HG03196 (cell line): ENCODE data around the gene TNXB.

Experiments used
- ATAC-seq: cut with Tn5 transposase; IDR thresholded peaks from one replicate; pipeline ENCODE4 v1.9.1; 2021; ENCODE audit not compliant: unreplicated experiment

Gene TNXB, protein sequence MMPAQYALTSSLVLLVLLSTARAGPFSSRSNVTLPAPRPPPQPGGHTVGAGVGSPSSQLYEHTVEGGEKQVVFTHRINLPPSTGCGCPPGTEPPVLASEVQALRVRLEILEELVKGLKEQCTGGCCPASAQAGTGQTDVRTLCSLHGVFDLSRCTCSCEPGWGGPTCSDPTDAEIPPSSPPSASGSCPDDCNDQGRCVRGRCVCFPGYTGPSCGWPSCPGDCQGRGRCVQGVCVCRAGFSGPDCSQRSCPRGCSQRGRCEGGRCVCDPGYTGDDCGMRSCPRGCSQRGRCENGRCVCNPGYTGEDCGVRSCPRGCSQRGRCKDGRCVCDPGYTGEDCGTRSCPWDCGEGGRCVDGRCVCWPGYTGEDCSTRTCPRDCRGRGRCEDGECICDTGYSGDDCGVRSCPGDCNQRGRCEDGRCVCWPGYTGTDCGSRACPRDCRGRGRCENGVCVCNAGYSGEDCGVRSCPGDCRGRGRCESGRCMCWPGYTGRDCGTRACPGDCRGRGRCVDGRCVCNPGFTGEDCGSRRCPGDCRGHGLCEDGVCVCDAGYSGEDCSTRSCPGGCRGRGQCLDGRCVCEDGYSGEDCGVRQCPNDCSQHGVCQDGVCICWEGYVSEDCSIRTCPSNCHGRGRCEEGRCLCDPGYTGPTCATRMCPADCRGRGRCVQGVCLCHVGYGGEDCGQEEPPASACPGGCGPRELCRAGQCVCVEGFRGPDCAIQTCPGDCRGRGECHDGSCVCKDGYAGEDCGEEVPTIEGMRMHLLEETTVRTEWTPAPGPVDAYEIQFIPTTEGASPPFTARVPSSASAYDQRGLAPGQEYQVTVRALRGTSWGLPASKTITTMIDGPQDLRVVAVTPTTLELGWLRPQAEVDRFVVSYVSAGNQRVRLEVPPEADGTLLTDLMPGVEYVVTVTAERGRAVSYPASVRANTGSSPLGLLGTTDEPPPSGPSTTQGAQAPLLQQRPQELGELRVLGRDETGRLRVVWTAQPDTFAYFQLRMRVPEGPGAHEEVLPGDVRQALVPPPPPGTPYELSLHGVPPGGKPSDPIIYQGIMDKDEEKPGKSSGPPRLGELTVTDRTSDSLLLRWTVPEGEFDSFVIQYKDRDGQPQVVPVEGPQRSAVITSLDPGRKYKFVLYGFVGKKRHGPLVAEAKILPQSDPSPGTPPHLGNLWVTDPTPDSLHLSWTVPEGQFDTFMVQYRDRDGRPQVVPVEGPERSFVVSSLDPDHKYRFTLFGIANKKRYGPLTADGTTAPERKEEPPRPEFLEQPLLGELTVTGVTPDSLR (N-terminal part only)

DNA sequence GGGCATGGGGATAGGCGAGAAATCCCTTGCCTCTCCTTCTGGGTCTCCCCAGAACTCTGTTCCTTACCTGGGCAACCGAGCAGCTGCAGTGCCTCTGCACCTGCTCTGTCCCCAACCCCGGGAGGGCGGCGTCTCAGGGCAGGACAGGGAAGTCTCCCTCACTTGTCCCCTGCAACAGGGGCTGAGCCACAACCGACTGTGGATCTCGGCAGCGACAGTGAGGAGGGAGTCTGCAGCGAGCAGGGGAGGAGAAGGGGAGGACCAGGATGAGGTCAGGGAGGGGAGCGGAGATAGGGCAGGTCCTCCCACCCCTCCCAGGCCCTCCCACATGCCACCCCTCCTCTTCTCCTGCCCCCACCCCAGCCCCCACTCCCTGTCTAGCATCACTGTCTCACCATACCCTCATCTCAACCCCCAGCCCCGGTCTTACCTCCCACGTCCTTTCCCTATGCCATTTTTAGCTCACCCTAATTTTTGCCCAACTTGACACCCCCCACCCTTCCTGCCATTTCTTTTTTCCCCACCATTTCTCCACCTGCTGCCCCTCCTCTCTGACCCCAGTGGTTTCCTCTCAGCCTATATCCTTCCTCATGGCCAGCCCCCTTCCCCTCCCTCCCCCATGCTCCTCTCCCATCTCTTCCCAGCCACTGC, at the start of gene TNXB:
TNXB (minus strand) TSS at position 225 of the 651 bp plus-strand sequence. CDS start 11,140 bp downstream, outside the sequence.
- ATAC-seq, result no peak

DNA sequence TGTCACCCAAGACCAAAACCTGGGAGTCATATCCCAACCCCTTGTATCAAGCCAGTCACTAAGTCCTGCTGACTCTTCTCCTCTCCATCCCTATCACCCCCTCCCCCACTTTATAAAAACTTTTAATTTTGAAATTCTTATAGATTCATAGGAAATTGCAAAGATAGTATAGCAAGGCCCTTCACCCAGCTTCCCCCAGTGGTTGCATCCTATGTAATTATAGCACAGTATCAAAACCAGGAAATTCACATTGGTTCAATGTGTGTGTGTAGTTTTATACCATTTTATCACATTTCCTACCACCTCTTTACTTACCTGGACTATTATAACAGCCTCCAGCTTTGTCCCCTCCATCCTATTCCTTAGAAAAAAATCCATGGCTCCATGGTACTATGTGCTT, 48.9 kb upstream of the TNXB start:
- no peak for ATAC-seq

DNA sequence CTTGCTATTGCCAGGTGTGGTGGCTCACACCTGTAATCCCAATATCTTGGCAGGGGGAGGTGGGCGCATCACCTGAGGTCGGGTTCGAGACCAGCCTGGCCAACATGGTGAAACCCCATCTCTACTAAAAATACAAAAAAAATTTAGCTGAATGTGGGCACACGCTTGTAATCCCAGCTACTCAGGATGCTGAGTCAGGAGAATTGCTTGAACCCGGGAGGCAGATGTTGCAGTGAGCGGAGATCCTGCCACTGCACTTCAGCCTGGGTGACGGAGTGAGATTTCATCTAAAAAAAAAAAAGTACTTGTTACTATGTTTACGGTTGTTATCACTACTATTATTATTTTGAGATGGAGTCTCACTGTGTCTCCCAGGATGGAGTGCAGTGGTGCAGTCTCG, 47.8 kb upstream of the TNXB start:
- ATAC-seq, result no peak

DNA sequence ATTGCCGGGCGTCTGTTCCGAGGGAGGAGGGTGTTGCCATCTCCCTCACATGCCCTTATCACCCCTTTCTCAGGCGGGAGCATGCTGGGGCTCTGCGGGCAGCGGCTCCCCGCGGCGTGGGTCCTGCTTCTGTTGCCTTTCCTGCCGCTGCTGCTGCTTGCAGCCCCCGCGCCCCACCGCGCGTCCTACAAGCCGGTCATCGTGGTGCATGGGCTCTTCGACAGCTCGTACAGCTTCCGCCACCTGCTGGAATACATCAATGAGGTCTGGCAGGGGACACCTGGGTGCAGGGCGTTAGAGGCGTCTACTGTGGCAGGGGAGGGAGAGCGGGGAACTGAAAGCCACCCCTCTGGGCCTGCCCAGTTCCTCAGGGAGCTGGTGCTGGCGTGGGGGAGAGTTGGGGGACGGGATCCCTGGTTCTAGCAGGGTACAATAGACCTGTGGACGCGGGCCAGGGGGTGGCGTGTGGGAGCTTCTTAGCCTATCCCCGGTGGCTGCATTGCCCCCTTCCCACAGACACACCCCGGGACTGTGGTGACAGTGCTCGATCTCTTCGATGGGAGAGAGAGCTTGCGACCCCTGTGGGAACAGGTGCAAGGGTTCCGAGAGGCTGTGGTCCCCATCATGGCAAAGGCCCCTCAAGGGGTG, 45.5 kb upstream of the TNXB start:
- peak; percentile 52 for ATAC-seq

DNA sequence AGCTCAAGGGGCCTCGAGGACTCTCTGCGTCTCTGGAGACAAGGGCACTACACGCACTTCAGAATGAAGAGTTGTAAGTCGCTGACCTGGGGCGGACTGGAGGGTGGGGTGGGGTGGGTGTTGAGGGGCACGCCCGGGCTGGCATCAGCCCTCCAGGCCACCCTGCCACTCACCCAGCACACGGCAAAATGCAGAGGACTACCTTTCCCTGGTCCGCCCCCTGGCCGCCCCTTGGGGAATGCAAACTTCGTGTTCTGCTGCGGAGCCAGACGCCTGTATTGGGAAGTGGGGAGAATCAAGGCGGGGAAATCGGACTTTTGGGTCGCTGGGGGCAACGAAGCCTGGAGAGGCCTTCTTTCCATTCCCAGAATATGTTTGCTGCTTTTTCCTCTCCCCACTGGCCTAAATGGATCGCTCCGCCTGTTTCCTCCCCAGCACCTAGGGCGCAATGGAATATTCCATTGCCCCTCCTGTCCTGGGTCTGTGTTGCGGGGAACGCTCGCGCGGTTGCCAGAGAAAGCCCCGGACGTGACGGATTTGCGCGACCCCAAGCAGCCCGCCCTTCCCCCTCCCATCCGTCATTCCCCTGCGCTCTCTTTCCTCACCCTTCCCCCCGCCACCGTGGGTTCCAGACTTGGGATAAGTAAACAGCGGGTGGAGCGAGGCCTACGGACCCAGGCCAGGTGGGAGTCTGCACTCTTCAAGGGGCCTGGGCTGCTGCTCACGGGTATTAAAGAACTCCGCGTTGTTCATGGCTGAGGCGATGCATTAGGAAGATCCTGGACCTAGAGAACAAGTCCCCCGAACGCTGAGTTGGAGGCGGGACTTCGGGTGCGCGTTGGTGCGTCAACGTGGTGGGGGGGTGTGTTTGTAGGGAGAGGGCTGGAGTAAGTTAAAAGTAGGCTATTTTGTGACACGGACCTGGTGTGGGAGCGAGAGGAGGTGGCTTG, 44.7 kb upstream of the TNXB start, which contains the start of gene PPT2:
PPT2 (plus strand) TSS at position 578 of the 950 bp plus-strand sequence. CDS start 454 bp downstream, outside the sequence.
- ATAC-seq, result no peak

DNA sequence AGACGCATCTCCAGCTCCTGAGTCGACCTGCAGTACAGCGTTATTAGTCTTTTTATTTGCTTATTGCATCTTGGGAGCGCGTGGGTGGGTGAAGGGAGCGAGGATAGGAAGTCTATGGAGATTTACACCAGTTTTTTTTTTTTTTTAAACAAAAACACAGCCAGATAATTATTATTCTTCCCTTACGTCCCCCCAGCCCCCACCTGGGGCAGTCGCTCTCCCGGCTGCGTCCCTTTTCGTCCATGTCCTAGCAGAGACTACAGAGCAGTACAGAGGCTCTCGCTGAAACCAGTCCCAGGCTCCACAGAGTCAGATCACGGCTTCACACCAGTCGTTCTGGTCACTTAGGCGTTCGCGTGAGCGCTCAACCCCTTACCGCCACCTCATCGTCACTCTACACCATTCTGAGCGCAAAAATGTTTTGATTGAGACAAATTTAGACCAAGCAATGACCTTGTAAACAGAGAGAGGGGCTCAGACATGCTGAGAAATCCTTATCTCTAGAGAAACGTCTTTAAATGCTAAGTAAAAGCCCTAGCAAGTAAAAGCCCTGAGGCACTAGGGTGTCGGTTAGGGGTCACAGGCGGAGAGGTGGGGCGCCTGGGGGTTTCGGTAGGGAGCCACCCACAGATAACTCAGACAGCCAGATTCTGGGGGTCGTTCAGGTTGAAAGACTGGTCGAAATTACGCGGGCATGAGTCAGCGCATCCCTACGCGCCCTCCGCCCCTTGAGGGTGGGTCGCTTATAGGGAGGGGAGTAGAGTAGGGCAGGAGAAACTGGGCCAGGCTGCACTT, 43.8 kb upstream of the TNXB start:
- ATAC-seq, result no peak

DNA sequence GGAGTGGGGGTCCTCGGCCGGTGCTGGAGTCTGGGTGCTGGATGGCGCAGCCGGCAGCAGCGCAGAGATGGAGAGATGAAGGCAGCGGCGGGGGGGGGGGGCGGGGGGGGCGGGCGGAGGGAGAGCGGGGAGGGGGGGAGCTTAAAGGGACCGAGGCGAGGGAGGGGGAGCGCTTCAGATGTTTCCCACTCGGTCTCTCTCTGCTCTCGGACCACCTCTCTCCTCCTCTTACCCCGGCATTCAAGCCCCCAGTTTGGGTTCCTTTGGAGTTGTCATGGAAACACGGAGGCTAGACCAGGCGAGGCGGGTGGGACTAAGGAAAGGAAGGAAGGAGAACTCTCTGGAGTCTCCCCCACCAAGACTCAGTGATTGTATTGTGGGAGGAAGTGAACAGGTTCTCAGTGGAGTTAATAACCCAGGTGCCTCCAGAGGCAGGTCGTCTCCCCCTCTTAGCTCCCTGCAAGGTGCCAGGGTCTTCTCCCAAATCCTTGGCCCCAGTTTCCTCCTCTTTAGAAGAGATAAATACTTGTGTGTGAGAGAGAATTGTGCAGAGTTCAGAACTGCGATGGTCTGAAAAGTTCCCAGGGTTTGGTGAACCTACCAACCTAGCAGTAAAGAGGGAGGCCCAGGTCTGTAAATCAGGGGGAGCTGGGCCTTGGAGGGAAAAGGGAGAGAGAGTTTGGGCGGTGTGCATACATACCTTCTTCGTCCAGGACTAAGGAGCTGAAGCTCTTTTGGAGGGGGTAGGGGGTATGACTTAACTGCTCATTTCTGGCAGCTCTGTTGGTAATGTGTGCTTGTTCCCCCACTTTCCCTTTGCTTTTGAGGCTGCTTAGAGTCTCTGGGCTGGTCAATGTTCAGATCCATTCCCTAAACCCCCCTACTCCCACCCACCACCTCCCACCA, 43.0 kb upstream of the TNXB start, which contains the start of gene PRRT1:
PRRT1 (minus strand) TSS at position 77 of the 906 bp plus-strand sequence. CDS start 112 bp downstream, outside the sequence.
- no peak for ATAC-seq

DNA sequence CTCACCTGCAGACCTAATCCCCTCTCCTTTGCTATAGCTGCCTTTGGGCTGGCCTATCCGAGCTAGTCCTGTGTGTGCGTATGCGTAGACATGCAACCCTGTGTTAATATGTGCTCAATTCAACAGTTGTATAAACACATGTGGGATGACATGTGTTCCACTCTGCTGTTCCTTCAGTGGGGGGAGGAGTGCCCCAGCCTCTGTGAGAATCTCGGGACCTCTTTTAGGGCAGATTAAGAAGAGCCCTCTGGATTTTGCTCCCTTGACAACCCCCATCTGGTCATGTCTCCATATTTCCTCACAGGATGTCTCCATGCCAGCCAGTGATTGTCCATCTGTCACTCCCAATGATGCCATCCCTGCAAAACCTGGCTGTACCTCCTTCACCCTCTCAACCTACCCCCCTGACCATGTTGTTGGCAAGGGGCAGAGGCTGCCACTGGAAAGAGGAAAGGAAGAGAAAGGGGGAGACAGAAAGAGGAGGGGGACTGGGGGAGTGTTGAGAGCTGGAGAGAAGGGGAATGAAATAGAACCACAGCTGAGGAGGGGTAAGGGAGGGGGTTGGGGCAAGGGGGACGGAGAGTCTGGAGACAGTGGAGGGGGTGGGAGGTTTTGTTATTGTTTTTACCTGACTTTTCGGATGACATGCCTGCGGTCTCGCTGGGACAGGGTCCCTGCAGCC, 42.2 kb upstream of the TNXB start:
- no peak for ATAC-seq

DNA sequence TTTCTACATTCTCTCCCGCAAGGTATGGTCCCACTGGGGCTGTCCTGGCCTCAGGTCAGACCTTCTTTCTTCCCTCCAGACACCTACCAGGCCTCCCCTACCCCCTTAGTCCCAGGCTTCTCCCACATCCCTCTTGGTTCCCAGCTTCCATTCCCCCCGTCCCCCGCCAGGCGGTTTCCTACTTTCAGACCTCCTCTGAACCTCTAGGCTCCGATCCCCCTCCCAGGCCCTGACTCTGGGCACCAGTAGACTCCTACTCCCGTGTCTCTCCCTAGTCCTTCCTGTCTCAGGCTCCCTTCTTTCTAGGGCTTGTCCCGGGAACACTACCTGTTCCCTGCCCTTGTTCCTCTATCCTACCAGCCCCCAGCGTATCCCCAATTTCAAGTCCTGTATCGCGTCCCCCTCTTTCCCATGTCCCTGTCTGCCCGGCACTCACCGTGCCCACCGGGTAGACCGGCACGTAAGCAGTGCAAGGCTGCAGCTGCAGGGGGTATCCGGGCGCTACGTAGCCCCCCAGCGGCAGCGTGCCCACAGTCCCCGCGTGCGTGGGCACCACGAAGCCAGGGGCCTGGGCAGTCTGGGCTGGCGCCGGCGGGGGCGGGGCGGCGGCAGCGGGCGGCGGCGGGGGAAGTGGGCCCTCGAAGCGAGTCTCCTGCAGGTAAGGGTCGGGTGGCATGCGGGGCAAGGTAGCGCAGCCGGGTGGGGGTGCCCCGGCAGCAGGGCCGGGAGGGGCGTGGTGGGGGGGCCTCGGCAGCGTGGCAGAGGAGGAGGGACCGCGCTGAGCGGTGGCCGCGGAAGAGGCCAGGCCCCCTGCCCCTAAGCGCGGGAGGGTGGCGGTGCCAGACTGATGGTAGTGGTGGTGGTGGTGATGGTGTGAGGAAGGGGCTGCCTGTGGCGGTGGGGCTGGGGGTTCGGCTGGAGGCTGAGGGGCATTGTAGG, 41.1 kb upstream of the TNXB start:
- ATAC-seq, result no peak

DNA sequence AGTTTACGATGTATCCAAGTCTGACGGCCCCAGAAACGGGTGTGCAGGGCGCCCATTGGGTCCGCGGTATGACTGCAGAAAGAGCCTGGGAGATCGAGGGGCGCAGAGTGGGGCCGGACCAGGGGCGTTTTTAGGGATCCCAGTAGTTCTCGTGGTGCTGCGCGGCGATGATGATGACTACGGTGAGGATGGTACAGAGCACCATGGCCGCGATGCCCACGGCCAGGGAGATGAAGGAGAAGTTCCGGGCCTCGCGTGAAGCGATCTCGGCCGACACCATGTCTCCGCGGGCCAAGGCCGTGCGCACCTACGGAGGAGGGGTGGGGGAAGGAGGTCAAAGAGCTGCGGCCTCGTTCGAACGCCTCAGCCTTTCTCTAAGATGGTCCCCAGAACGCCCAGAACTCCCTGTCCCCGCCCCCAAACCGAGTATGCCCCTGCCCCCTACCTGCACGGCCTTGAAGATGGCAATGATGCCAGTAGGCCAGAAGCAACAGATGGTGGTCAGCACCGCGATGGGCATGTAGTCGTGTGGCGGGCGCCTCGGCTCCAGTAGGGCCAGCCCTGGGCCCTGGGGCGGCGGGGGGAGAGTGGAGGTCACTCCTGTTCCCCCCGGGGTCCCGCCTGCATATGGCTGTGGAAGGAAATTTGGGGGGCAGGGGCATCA, 40.1 kb upstream of the TNXB start:
- no peak for ATAC-seq

DNA sequence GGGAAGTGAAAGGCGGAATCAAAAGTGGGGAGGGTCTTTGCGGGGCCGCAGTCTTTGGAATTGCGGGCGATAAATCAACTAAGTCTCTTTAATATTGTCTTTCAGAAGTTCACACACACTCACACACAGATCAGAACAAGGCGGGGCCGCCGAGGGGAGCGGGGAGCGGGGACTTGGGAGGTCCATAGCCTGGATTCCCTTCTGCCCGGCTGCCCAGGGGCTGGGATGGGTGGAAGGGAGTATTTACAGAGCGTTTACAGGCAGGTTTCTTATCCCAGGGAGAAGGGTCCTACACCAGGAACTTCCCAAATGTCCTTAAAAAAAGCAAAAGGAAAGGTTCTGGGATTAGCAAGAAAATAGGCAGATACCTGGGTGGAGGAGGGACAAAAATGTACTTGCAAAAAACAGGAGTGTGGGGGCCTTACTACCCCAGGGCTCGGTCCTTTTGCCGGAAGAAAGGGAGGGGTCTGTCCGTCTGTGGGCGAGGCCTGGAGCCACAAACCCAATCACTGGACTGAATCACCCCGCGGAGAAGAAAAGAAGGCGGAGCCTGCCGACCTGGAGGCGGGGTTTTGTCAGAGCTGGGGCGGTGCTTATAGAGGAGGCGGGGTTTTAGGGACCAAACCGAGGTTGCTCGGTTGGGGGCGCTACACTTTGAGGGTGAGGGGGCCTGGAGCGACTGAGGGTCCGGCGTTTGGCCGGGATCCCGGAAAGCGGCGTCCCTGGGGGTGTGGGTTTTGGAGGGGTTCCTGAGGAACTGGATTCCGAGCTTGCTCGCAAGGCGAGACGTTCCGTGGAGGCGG, 39.4 kb upstream of the TNXB start:
- no peak for ATAC-seq

DNA sequence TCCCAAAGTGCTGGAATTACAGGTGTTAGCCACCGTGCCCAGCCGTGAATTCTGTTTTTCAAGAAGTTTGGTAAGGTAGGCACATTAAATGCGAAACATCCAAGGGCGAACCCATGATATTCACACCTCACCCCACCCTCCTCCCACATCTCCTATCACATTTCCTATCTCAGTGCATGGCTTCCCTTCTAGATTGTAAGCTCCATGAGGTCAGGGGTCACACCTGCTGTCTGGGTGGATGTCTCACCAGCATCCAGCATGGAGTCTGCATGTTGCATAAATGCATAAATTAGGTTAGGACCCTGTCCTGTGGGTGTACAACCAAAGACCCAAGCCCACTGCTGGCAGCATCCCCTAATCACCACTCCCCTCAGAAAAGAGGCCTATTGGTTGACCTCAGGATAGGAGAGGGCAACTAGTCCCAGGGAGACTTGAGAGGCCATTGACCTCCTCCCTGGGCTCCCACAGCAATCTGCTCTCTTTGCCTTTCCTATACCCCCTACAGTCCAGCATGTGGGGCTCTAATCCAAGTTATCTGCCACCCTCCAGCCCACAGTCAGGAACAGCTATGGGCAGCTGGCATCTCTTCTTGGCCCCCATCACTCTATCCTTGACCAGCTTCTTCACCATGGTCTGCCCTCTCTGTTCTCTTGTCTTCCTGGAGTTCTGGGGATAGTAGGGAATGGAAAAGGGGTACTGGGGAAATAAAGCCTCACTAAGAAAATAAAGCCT, 38.4 kb upstream of the TNXB start:
- ATAC-seq, result no peak

DNA sequence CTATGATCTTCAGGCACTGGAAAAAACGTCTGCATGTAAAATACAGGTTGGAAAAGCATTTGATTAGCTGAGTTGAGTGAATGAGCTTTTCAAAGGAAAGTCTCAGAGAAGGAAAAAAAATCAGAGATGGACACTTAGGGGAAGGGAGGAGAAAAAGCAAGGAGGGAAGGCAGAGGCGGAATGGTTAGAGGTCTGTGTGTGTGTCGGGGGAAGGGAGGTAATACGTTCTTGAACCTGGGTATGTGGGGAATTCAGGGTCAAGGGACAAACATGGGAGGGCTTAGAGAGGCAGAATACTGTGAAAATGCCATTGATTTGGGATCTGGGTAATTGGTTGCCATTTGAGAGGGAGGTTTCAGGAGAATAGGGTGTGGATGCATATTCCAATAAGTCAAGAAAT, 37.5 kb upstream of the TNXB start:
- no peak for ATAC-seq
